GM12864 (cell line): Measurements from ENCODE around the gene RNF213.
"Not testable (repeated sequence)": the region's sequence is repeated elsewhere in the genome, so short reads cannot be mapped to it uniquely, and the experiment has no call there.

Source experiments
- DNase-seq: peaks from one replicate; pipeline ENCODE4 v3.0.0-alpha.2; 2011; ENCODE audit warnings: low read depth
- H3K4me3 ChIP-seq: 2 replicates; pipeline ENCODE4 v1.5.1; 2011; ENCODE audit warnings: mild to moderate bottlenecking, low read depth, low read length, control low read depth
- TF ChIP-seq, protein P1 (sequence below): IDR thresholded peaks from 2 replicates; pipeline ENCODE4 v1.5.1; 2011; ENCODE audit warnings: low read depth, mild to moderate bottlenecking, moderate library complexity, low read length, control low read depth, inconsistent platforms; ENCODE audit errors: missing control alignments

Gene RNF213

DNA sequence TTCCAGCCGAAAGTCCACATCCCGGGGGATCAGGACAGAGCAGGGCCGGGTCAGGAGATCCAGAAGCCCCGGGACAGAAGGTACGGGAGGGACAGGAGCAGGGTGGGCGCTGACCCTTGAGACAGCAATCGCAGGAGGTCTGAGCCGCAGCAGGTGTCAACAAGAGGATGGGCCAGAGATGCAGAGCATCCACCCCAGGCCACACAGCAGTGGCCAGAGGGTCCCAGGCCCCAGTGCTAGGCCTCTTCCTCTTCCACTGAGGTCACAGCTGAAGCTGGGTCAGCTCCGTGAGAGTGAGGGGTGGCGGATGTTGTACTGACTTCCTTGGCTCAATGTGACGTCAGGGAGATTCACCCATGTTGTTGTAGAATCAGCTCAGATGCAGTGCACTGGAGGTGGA is 8.7 kb upstream of the RNF213 start:
- no peak for DNase-seq
- TF ChIP-seq, protein P1, sequence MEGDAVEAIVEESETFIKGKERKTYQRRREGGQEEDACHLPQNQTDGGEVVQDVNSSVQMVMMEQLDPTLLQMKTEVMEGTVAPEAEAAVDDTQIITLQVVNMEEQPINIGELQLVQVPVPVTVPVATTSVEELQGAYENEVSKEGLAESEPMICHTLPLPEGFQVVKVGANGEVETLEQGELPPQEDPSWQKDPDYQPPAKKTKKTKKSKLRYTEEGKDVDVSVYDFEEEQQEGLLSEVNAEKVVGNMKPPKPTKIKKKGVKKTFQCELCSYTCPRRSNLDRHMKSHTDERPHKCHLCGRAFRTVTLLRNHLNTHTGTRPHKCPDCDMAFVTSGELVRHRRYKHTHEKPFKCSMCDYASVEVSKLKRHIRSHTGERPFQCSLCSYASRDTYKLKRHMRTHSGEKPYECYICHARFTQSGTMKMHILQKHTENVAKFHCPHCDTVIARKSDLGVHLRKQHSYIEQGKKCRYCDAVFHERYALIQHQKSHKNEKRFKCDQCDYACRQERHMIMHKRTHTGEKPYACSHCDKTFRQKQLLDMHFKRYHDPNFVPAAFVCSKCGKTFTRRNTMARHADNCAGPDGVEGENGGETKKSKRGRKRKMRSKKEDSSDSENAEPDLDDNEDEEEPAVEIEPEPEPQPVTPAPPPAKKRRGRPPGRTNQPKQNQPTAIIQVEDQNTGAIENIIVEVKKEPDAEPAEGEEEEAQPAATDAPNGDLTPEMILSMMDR, result no peak

DNA sequence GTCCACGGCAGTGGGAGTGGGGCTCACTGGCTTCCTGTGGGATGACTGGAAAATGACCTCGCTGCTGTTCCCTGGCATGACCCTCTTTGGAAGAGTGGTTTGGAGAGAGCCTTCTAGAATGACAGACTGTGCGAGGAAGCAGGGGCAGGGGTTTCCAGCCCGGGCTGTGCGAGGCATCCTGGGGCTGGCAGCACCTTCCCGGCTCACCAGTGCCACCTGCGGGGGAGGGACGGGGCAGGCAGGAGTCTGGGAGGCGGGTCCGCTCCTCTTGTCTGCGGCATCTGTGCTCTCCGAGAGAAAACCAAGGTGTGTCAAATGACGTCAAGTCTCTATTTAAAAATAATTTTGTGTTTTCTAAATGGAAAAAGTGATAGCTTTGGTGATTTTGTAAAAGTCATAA is 7.8 kb upstream of the RNF213 start:
- DNase-seq, result no peak
- TF ChIP-seq, protein P1, result peak; percentile 73
- no peak overlapping the region for H3K4me3 ChIP-seq

More for the DNA sequence above, 8.7 kb upstream of the RNF213 start:
- H3K4me3 ChIP-seq, result no peak overlapping the region

DNA sequence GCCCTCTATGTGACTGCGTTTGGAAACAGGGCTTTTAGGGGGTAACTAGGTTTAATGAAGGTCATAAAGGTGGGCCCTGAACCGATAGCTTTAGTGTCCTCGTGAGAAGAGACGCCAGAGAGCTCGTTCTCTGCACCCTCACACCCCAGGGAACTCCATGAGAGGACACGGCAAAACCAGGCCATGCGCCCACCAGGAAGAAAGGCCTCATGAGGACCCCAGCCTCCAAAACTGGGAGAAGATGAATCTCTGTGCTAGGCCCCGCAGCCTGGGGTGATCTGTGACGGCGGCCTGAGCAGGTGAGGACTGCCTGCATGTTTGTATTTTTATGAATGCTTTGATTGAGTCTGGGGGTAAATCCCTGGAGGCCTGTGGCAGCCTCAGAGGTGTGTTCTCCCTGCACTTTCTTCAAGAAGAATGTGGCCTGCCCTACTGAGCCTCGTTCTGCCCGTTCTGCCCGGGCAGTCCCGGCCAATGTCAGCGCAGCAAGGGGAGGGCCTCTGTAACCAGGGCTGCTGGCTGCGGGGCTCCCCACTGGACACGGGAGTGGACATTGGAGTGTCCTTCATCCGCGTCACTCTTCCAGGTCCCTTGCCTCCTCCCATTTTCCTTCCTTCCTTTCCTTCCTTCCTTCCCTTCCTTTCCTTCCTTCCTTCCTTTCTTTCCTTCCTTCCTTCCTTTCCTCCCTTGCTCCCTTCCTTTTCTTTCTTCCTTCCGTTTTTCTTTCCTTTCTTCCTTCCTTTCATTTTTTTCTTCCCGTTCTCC is 6.8 kb upstream of the RNF213 start:
- no peak for DNase-seq
- no peak overlapping the region for H3K4me3 ChIP-seq

DNA sequence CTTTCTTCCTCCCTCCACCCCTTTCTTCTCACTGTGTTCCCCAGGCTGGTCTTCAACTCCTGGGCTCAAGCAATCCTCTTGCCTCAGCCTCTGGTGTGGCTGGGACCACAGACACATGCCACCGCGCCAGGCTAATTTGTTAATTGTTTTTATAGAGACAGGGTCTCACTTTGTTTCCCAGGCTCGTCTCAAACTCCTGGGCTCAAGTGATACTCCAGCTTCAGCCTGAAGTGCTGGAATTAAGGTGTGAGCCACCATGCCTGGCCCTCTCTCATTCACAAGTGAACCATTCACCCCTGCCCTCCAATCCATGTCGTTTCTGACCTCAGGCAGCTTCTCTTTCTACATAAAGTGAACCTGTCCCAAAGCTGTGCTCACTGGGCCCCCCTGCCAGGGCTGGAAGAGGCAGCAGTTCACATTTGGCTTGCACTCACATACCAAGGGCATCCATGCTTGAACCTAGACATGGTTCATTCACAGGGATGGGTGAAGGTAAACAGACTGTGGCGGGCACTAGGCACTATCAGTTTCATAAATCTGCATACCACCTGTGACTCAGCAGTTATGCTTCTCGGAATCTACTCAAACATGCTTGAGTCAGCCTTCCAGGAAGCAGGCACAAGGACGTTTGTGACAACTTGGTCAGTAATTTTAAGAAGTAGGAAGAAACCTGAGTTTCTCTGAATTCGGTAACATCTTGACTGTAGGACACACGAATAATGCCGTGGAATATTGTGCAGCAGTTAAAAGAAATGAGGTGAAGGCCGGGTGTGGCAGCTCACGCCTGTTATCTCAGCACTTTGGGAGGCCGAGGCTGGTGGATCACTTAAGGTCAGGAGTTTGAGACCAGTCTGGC is 6.0 kb upstream of the RNF213 start:
- DNase-seq, result peak; percentile 80
- H3K4me3 ChIP-seq, result no peak overlapping the region; the same call in 1 of the 2 replicates
- TF ChIP-seq, protein P1, result no peak

More for the DNA sequence above, 6.8 kb upstream of the RNF213 start:
- TF ChIP-seq, protein P1, result no peak

DNA sequence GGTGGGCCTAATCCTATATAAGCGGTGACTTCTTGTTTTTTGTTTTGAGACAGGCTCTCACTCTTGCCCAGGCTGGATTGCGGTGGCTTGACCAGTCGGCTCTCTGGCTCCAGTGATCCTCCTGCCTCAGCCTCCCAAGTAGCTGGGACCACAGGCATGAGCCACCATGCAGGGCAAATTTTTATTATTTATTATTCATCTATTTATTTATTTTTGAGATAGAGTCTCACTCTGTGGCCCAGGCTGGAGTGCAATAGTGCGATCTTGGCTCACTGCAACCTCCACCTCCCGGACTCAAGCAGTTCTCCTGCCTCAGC is 4.7 kb upstream of the RNF213 start:
- no peak for DNase-seq
- no peak overlapping the region for H3K4me3 ChIP-seq
- TF ChIP-seq, protein P1, result no peak

DNA sequence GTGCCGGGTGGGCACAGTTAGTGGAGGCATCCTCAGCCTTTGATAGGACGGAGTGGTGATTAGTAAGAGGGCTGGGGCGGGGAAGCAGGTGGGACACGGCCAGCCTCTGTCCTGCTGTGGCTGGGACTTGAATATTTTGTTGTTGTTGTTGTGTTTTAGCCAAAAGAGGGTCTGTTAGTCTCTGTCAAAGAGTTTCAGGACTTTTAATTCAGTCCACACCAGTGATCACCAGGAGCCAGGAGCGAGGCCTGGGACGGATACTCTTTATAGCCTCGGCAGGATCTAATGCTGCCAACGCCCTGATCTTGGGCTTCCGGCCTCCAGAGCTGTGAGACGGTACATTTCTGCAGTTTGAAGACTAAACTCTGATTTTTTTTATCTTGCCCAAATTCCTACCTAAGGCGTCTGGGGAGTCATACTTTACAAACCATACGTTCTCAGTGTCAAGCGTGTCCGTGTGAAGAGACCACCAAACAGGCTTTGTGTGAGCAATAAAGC is 2.9 kb upstream of the RNF213 start:
- DNase-seq, result no peak
- H3K4me3 ChIP-seq, result no peak overlapping the region
- TF ChIP-seq, protein P1, result no peak

DNA sequence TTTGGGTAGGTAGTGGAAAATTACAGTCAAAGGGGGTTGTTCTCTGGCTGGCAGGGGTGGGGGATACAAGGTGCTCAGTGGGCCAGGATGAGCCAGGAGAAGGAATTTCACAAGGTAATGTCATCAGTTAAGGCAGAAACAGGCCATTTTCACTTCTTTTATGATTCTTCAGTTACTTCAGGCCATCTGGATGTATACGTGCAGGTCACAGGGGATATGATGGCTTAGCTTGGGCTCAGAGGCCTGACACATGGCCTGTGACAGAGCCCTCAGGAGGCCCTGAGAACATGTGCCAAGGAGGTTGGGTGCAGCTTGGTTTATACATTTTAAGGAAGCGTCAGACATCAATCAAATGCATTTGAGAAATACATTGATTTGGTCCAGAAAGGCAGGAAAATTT is 2.4 kb upstream of the RNF213 start:
- not testable (repeated sequence) for DNase-seq, H3K4me3 ChIP-seq
